Muscle of back (tissue), 11 donors: ENCODE data around the gene C1orf105. TPM values are rescaled to one million over a fixed set of nuclear protein-coding genes. Genes with fewer than 3 reads are reported as not detected.
"Not testable (repeated sequence)": the region's sequence is repeated elsewhere in the genome, so short reads cannot be mapped to it uniquely, and the experiment has no call there.

Source experiments
- DNase-seq, 3 donors: peaks; one replicate each; pipeline versions ENCODE4 v3.0.0 to v3.0.0-alpha.2; 2013
- polyA plus RNA-seq, 10 donors: library from polyadenylated mRNA; unstranded; fragments of 120-200 nt; gene quantifications; one replicate each; pipeline ENCODE4 v1.2.1, GENCODE V29; 2013; ENCODE audit not compliant: insufficient read length in 10 of 10

Gene C1orf105
- polyA plus RNA-seq, 10 donors, result 65.5 to 154 (median 104) TPM

- no peak for DNase-seq
These were observed 1.6 kb downstream of the C1orf105 start for GRCh38 chr1:172421974-172422604.

- no peak for DNase-seq
These were observed 2.9 kb downstream of the C1orf105 start for GRCh38 chr1:172423336-172423735.

GRCh38 chr1:172425339-172425738, 4.9 kb downstream of the C1orf105 start:
- no peak for DNase-seq

GRCh38 chr1:172427191-172427590, 6.7 kb downstream of the C1orf105 start:
- DNase-seq, result no peak

GRCh38 chr1:172429331-172430127, 9.0 kb downstream of the C1orf105 start:
- DNase-seq, result peak; percentile 65 to 89 (median 79)

- no peak for DNase-seq
These were observed 9.6 kb downstream of the C1orf105 start for GRCh38 chr1:172430128-172430454.

- no peak for DNase-seq
These were observed 10.7 kb downstream of the C1orf105 start for GRCh38 chr1:172431204-172431603.

- no peak for DNase-seq
These were observed 11.3 kb downstream of the C1orf105 start for GRCh38 chr1:172431721-172432192.

- DNase-seq, result not testable (repeated sequence)
These were observed 16.7 kb downstream of the C1orf105 start for GRCh38 chr1:172437183-172437582.

GRCh38 chr1:172442404-172442803, 21.9 kb downstream of the C1orf105 start:
- no peak for DNase-seq

- no peak for DNase-seq
These were observed 22.5 kb downstream of the C1orf105 start for GRCh38 chr1:172442843-172443565.

GRCh38 chr1:172443666-172444453, 23.4 kb downstream of the C1orf105 start, which contains the start of gene PIGC:
Gene PIGC, minus strand, starts transcription at chr1:172444069. Its CDS starts 1,447 bp downstream, at chr1:172442622.
- peak; percentile 83 to 96 (median 93) for DNase-seq

GRCh38 chr1:172446547-172446946, 26.1 kb downstream of the C1orf105 start:
- no peak for DNase-seq

- DNase-seq, result no peak
These were observed 27.2 kb downstream of the C1orf105 start for GRCh38 chr1:172447641-172448040.

- DNase-seq, result no peak
These were observed 28.6 kb downstream of the C1orf105 start for GRCh38 chr1:172448995-172449584.

GRCh38 chr1:172449585-172450523, 29.4 kb downstream of the C1orf105 start:
- peak; percentile 42 to 84 (median 65) for DNase-seq

GRCh38 chr1:172450524-172450885, 30.0 kb downstream of the C1orf105 start:
- no peak for DNase-seq

- DNase-seq, result no peak
These were observed 30.5 kb downstream of the C1orf105 start for GRCh38 chr1:172451002-172451443.

GRCh38 chr1:172452536-172453152, 32.2 kb downstream of the C1orf105 start:
- peak; percentile 36 to 57 (median 39) for DNase-seq

GRCh38 chr1:172453153-172453545, 32.7 kb downstream of the C1orf105 start:
- DNase-seq, result no peak
